OCI-LY3 (cell line): Measurements from ENCODE around the gene LTBP4.

Source experiments
- H2AFZ ChIP-seq: fragments of 200-600, 300-600 bp; shearing (Covaris generic); 2 replicates; pipeline ENCODE4 v1.6.0; 2014; ENCODE audit warnings: antibody characterized with exemption, low read depth, low read length
- H3K27ac ChIP-seq: fragments of 200-600, 300-600 bp; sonication (generic); 2 replicates; pipeline ENCODE4 v1.5.1; 2014; ENCODE audit warnings: mild to moderate bottlenecking, low read length, moderate library complexity, mixed read lengths
- H3K27me3 ChIP-seq: fragments of 200-600, 300-600 bp; sonication (generic); 2 replicates; pipeline ENCODE4 v1.6.1; 2014; ENCODE audit warnings: low read depth, low read length, mixed read lengths
- H3K36me3 ChIP-seq: fragments of 200-600, 300-600 bp; sonication (generic); replicated peaks from 2 replicates; pipeline ENCODE3; 2014; ENCODE audit warnings: low read depth, low read length, mixed read lengths
- H3K4me1 ChIP-seq: fragments of 300-600, 200-600 bp; sonication (generic); 2 replicates; pipeline ENCODE4 v1.6.1; 2014; ENCODE audit warnings: low read length, mixed read lengths
- H3K4me2 ChIP-seq: fragments of 200-600, 300-600 bp; sonication (generic); 2 replicates; pipeline ENCODE4 v1.6.1; 2014; ENCODE audit warnings: low read length, mixed read lengths
- H3K4me3 ChIP-seq: fragments of 300-600, 200-600 bp; sonication (generic); 2 replicates; pipeline ENCODE4 v1.5.1; 2014; ENCODE audit warnings: antibody characterized with exemption, mild to moderate bottlenecking, low read length, moderate library complexity
- H3K79me2 ChIP-seq: fragments of 300-600, 200-600 bp; shearing (Covaris generic); 2 replicates; pipeline ENCODE4 v1.6.1; 2014; ENCODE audit warnings: mild to moderate bottlenecking, low read length, mixed read lengths
- H3K9ac ChIP-seq: fragments of 300-600, 200-600 bp; shearing (Covaris generic); 2 replicates; pipeline ENCODE4 v1.6.0; 2014; ENCODE audit warnings: mild to moderate bottlenecking, low read length, moderate library complexity
- H3K9me3 ChIP-seq: fragments of 200-600, 300-600 bp; shearing (Covaris generic); 2 replicates; pipeline ENCODE4 v1.6.1; 2014; ENCODE audit warnings: low read length, mixed read lengths; ENCODE audit not compliant: insufficient read depth
- H4K20me1 ChIP-seq: fragments of 200-600, 300-600 bp; sonication (generic); 2 replicates; pipeline ENCODE4 v1.6.1; 2016; ENCODE audit warnings: low read length, mixed read lengths; ENCODE audit not compliant: insufficient read depth
- EZH2phosphoT487 ChIP-seq: fragments of 200-600 bp; shearing (Covaris generic); IDR thresholded peaks from 2 replicates; pipeline ENCODE4 v1.6.1; 2018; ENCODE audit warnings: antibody characterized with exemption, mixed run types, low read depth
- TF ChIP-seq, protein P1 (sequence below): fragments of 200-600, 300-600 bp; sonication (generic); IDR thresholded peaks from 2 replicates; pipeline ENCODE4 v1.5.1; 2014; ENCODE audit warnings: antibody characterized with exemption, low read length, low read depth

Gene LTBP4

DNA sequence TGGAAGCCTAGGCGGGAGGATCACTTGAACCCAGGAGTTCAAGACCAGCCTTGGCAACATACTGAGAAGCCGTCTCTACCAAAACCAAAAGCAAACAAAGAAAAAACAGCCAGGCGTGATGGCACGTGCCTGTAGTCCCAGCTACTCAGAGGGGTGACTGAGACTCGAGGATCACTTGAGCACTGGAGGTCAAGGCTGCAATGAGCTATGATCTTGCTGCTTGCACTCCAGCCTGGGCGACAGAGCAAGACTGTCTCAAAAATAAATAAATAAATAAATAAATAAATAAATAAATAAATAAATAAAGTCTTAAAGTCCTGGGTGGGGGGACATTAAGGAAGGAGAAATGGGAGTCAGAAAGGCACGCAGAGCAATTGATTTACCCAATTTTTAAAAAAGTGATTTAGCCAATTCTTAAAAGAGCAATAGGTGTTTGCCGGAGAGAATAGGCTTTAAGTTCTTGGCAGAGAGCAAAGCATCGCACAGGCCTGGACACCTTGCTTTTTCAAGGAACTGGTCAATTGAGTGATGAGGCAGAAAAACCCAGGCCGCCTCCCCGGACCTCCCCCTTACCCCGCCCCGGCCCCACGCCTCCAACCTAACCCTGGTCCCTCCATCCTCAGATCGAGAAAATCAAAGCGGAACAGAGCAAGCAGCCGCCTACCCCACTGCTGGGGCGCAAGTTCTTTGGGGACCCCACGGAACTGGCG, 34.0 kb upstream of the LTBP4 start:
- Histone ChIP-seq H2AFZ (no peak overlapping the region), H3K27me3 (no peaks in the 10 kb centered on the region), H3K4me3 (no peak overlapping the region), H3K27ac (no peak overlapping the region), H3K4me1 (peaks cover 9% of the 10 kb centered on the region), H3K9me3 (no peaks in the 10 kb centered on the region), H3K9ac (no peak overlapping the region), H3K36me3 (no peaks in the 10 kb centered on the region), H4K20me1 (no peaks in the 10 kb centered on the region), H3K4me2 (no peak overlapping the region), H3K79me2 (no peaks in the 10 kb centered on the region)
- no peak for TF ChIP-seq EZH2phosphoT487
- TF ChIP-seq, protein P1, sequence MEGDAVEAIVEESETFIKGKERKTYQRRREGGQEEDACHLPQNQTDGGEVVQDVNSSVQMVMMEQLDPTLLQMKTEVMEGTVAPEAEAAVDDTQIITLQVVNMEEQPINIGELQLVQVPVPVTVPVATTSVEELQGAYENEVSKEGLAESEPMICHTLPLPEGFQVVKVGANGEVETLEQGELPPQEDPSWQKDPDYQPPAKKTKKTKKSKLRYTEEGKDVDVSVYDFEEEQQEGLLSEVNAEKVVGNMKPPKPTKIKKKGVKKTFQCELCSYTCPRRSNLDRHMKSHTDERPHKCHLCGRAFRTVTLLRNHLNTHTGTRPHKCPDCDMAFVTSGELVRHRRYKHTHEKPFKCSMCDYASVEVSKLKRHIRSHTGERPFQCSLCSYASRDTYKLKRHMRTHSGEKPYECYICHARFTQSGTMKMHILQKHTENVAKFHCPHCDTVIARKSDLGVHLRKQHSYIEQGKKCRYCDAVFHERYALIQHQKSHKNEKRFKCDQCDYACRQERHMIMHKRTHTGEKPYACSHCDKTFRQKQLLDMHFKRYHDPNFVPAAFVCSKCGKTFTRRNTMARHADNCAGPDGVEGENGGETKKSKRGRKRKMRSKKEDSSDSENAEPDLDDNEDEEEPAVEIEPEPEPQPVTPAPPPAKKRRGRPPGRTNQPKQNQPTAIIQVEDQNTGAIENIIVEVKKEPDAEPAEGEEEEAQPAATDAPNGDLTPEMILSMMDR: no peak

DNA sequence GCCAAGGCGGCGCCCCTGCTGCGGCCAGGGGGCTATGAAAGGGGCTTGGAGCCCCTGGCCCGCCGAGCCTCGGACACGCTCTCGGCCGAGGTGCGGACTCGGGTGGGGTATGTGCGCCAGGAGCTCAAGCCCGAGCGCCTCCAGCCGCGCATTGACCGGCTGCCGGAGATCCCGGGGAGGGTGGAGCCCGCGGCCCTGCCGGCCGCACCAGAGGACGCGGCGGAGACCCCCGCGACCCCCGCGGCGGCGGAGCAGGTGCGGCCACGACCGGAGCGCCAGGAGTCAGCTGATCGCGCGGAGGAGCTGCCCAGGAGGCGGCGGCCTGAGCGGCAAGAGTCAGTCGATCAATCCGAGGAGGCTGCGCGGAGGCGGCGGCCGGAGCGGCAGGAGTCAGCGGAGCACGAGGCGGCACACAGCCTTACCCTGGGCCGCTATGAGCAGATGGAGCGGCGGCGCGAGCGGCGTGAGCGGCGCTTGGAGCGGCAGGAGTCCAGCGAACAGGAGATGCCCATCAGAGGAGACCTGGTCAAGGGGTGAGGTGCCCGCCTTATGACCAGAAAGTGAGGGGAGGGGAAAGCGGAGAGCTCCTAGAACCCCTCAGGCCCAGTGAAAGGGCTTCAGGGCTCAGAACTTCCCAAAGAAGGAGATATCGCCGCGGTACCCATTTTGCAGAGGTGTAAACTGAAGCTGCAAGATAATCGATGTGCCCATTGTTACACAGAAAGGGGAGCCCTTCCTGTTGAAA, 33.2 kb upstream of the LTBP4 start:
- Histone ChIP-seq H3K9me3 (no peaks in the 10 kb centered on the region), H3K4me3 (no peak overlapping the region), H2AFZ (no peak overlapping the region)

DNA sequence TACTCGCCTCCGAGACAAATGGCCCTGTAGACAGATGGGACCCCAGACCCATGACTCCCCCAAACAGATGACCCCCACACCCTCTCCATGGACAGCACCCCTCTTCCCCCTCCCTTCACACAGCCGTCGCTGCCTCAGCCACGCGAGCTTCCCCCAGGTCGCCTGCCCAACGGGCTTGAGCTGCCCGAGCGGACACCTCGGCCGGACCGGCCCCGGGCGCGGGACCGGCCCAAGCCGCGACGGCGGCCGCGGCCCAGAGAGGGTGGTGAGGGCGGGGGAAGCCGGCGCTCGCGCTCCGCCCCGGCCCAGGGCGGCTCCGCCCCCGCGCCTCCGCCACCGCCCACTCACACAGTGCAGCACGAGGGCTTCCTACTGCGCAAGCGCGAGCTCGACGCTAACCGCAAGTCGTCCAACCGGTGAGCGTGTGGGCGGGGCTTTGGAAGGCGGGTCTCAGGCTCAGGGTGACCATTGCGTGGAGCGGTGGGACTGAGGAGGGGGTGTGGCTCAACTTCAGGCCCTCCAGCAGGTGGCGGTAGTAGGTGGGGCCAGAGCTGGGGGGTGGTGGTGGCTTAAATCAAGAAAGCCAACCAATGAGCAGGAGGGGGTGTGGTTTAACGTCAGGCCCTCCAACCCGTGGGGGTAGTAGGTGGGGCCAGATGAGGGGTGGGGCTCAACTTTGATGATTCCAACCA, 30.7 kb upstream of the LTBP4 start:
- Histone ChIP-seq H3K9ac (peak overlapping the region; percentile 60), H2AFZ (peak overlapping the region; percentile 60), H3K27ac (no peak overlapping the region)

More for the DNA sequence above, 33.2 kb upstream of the LTBP4 start:
- Histone ChIP-seq H3K27ac (no peak overlapping the region), H3K36me3 (no peaks in the 10 kb centered on the region), H3K79me2 (no peaks in the 10 kb centered on the region), H3K27me3 (no peaks in the 10 kb centered on the region), H3K9ac (no peak overlapping the region), H3K4me2 (no peak overlapping the region), H4K20me1 (no peaks in the 10 kb centered on the region), H3K4me1 (peaks cover 9% of the 10 kb centered on the region)
- no peak for TF ChIP-seq EZH2phosphoT487
- TF ChIP-seq, protein P1: no peak

More for the DNA sequence above, 30.7 kb upstream of the LTBP4 start:
- Histone ChIP-seq H3K36me3 (no peaks in the 10 kb centered on the region), H4K20me1 (no peaks in the 10 kb centered on the region), H3K9me3 (no peaks in the 10 kb centered on the region), H3K79me2 (no peaks in the 10 kb centered on the region), H3K4me3 (peak overlapping the region; percentile 77), H3K27me3 (no peaks in the 10 kb centered on the region), H3K4me1 (peaks cover 9% of the 10 kb centered on the region), H3K4me2 (peak overlapping the region; percentile 78)
- TF ChIP-seq, protein P1: no peak
- TF ChIP-seq EZH2phosphoT487: no peak
